M059J (cell line): ENCODE results near the gene SLC25A34. TPM values are rescaled to one million over a fixed set of nuclear protein-coding genes. Genes with fewer than 3 reads are reported as not detected.

Experiments used
- DNase-seq: peaks from one replicate; pipeline ENCODE4 v3.0.0-alpha.2; 2012; ENCODE audit warnings: low read depth
- total RNA-seq: library from RNA; depleted of rRNA; stranded (reverse); fragments of >200 nt; shearing (Covaris generic); gene quantifications from 2 replicates; pipeline ENCODE4 v1.2.3, GENCODE V29; 2014

Gene SLC25A34
- total RNA-seq, 1 experiment from 2014 or later = 0.27 TPM

- DNase-seq = no peak
These were observed 2.8 kb upstream of the SLC25A34 start for GRCh38 chr1:15733218-15733725.

- DNase-seq = no peak
These were observed 2.3 kb upstream of the SLC25A34 start for GRCh38 chr1:15733726-15734226.

GRCh38 chr1:15734296-15734695 is 1.8 kb upstream of the SLC25A34 start:
- no peak for DNase-seq

DNA sequence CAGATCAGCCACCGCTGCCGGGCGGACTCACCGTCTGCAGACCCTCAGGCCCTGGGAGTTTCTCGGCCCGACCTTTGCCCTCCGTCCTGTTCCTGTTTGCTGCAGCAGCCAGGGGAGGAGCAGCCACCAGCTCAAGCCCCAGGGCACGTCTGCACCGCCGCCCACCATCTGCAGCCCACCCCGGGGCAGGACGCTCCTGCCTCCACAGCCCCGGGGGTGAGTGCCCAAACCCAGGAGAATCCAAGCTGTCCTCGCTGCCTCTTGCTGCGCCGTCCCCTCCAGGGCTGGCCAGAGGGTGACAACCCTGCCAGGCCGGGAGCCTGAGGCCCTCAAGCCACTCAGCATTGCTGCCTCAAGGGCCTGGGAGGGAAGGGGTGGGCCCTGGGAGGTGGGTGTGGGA is 1.2 kb upstream of the SLC25A34 start:
- DNase-seq = no peak

DNA sequence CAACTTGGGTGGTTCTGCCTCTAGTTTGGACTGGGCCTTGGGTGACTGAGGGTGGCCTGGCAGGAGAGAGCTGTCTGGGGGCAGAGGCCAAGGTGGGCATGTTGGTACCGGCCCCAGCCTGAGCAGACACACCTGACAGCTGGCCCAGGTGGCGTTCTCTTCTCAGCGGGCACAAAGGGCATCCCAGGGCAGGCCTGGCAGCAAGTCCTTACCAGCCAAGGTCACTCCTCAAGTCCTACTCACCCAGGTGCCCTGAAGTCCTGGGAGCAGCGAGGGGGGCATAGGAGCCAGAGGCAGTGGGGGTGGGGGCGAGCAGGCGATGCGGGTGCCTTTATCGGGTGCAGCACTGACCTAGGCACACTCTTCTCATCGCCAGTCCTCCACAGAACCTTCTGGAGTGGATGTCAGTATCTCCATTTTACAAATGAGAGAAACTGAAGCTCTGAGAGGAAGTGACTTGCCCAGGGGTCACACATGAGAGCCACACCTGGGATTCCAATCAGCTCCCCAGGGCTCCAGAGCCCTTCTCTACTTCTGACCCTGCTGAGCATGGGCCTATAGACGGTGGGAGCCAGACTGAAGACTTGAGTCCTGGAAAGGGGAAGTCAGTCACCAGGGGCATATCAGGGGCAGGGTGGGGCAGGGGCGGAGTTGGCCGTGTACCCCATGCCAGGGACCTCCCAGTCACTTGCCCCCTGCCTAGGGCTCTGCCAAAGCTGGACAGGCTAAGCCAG is 587 bp upstream of the SLC25A34 start:
- no peak for DNase-seq

DNA sequence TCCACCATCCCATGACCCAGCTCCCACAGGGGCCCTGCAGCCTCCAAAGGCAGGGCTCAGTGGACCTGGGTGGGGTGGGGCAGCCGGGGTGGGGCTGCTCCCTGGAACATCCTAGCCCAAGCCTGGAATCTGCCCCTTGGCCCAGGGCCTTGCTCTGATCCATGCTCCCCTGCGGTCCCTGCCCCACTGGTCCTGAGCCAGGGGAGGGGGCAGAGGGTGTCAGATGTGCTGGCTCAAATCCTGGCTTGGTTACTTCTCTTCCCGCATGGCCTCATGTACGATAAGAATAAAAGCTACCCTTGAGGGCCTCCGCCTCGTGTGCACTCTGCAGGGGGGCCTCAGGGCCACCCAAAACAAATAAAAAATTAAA is 819 bp downstream of the SLC25A34 start:
- DNase-seq = no peak

DNA sequence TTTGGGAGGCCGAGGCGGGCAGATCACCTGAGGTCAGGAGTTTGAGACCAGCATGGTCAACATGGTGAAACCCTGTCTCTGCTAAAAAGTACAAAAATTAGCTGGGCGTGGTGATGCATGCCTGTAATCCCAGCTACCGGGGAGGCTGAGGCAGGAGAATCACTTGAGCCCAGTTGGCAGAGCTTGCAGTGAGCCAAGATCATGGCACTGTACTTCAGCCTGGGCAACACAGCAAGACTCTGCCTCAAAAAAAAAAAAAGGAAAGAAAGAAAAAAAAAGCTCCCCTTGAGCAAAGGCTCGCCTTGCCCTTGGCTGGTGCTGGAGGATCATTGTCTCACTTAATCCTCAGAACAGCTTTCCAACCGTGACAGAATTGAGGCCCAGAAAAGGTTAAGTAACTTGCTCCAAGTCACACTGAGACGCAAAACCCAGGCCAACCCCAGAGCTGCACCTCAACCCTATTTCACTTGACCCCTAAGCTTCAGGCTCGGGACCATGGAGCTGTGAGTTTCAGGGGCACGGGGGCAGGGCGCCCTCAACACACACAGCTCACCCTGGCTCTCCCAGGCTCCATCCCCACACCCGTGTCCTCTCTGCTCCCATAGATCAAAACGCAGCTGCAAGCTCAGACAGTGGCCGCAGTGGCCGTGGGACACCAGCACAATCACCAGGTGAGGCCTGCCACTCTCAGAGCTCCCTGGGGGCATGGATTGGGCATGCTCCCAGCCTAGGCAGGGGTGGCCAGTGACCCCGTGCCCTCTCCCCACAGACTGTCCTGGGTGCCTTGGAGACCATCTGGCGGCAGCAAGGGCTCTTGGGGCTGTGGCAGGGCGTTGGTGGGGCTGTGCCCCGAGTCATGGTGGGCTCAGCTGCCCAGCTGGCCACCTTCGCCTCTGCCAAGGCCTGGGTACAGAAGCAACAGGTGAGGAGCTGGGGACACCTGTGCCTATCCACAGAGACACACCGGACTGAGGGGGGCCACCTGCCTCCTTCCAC is 1.6 kb downstream of the SLC25A34 start:
- no peak for DNase-seq

GRCh38 chr1:15738416-15739113 is 2.5 kb downstream of the SLC25A34 start:
- DNase-seq = peak; percentile 24

GRCh38 chr1:15739259-15739658 is 3.2 kb downstream of the SLC25A34 start:
- no peak for DNase-seq

DNA sequence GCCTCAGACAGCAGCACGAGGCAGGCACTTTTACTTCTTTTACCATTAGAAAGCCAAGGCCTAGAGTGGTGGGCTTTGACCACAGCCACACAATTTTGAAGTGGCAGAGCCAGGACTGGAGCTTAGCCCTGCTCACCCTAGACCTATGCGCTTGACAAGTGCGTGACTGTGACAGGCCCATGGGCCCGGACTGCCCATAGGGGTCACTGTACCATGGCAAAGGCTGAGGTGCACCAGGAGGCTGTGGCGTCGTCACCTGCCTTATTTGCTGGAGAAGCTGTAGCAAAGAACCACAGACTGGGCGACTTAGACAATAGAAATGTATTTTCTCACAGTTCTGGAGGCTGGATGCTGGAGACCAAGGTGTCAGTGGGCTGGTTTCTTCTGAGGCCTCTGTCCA is 3.7 kb downstream of the SLC25A34 start:
- peak; percentile 24 for DNase-seq

GRCh38 chr1:15740924-15741850 is 5.1 kb downstream of the SLC25A34 start:
- DNase-seq = peak; percentile 80

DNA sequence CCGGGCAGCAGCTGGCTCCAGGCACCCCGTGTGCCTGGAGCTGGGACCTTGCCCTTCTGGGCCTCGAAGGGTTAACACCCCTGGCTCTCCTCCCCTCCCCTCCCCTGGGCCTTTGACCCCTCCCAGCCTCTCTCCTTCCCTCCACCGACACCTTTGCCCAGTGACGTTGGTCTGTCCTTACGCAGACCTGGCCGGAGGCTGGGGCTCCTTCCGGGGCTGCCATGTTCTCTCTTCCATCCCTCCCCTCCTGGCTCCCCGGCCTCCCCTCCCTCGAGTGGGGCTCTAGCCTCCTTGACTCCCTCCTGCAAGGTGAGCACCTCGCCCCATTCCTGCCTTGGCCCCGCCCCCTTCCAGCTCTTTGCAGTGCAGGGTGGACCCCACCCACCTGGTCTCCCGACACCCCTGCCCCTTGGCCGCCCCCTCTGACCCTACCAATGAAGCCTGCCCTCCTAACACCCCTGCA is 6.3 kb downstream of the SLC25A34 start, which contains the start of gene TMEM82:
TMEM82 (plus strand) TSS at position 161 of the 463 bp plus-strand sequence; CDS start at position 222, 61 bp downstream.
- DNase-seq = no peak

- no peak for DNase-seq
These were observed 8.1 kb downstream of the SLC25A34 start for GRCh38 chr1:15744122-15744679.

- no peak for DNase-seq
These were observed 11.3 kb downstream of the SLC25A34 start for GRCh38 chr1:15747378-15747777.

- no peak for DNase-seq
These were observed 12.2 kb downstream of the SLC25A34 start for GRCh38 chr1:15748264-15748663.

GRCh38 chr1:15748690-15749398 is 12.8 kb downstream of the SLC25A34 start:
- peak; percentile 33 for DNase-seq

DNA sequence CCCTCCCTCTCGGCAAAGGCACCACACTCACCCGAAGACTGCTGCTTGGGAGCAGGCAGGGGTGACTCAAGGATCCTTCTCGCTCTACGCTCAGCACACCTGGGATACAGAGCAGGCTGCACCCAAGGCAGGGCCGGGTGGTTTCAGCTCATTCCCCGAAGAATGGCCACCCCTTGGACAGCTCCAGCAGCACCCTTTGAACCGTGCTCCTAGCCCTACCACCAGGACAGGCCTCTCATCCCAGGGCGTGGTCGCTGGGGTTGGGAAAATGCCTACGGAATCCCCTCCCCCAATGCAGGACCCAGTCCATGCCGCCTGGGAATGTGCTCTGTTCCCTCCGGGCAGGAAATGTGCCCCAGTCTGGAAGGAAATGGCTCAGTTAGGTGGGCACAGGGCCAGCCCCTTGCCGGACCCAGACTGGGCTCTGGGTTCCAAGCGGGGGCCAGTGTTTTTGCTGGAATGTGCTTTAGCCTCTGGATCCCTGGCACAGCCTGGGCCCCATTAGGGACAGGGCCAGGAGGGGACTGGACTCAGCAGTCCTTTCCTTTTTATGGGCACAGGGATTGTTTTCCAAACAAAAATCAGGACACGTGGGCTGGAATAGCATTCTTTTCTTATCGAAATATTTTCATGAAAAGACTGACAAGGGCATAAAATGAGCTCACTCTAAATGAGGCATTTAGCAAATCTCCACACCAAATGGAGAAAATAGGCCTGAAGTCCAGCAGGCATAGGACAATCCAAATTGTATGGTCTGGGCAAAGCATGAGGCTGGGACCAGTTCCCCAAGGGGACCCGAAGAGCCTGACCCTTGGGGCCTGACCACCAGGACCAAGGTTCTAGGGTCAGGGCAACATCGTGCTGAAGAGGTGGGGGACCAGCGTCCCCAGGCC is 13.6 kb downstream of the SLC25A34 start:
- DNase-seq = peak; percentile 76

GRCh38 chr1:15750924-15751323 is 14.9 kb downstream of the SLC25A34 start:
- no peak for DNase-seq
